ENCODE measurements around the gene ASB7. TPM values are rescaled to one million over a fixed set of nuclear protein-coding genes. Genes with fewer than 3 reads are reported as not detected.

Gene ASB7
- total and polyA plus RNA-seq, 7 donors, result 2.3 to 6.9 (median 5.4) TPM

DNA sequence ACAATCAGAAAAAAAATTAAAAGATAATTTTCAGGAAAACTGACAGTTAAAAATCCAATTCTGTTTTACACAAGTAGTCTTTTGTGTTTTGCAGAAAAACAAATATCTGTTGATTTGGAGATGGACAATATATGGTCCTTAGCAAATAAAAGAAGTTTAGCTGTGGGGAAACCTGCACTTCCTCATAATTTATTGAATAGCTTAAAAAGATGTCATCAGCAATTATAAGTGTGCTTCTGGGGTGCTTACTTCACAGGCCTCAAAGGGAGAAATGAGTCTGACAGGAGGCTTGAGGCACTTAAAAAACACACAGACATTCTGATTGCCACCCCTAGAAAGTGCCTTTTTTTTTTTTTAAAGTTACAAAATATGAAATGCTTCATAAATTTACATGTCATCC, 42.1 kb upstream of the ASB7 start:
- Histone ChIP-seq H3K36me3 (ENCODE audit: insufficient read depth in 1 of 2, low read depth in 1 of 2) (no peaks in the 10 kb centered on the region), H3K4me3 (no peak overlapping the region), H3K9me3 (no peaks in the 10 kb centered on the region), H3K4me1 (peaks cover 8% of the 10 kb centered on the region), H3K27me3 (ENCODE audit: insufficient read depth in 3 of 3, low read length in 2 of 3) (no peaks in the 10 kb centered on the region), H3K27ac (no peak overlapping the region)
- TF ChIP-seq, protein P1, sequence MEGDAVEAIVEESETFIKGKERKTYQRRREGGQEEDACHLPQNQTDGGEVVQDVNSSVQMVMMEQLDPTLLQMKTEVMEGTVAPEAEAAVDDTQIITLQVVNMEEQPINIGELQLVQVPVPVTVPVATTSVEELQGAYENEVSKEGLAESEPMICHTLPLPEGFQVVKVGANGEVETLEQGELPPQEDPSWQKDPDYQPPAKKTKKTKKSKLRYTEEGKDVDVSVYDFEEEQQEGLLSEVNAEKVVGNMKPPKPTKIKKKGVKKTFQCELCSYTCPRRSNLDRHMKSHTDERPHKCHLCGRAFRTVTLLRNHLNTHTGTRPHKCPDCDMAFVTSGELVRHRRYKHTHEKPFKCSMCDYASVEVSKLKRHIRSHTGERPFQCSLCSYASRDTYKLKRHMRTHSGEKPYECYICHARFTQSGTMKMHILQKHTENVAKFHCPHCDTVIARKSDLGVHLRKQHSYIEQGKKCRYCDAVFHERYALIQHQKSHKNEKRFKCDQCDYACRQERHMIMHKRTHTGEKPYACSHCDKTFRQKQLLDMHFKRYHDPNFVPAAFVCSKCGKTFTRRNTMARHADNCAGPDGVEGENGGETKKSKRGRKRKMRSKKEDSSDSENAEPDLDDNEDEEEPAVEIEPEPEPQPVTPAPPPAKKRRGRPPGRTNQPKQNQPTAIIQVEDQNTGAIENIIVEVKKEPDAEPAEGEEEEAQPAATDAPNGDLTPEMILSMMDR (IDR thresholded peaks at IDR 0.05), result no peak
- intact Hi-C loops (cut with DNase I), result loop anchor here (10.0 kb wide), 1 partner anchor 126 kb away; no protein-coding TSS in a partner anchor
- ATAC-seq (no peak), DNase-seq (no peak)

DNA sequence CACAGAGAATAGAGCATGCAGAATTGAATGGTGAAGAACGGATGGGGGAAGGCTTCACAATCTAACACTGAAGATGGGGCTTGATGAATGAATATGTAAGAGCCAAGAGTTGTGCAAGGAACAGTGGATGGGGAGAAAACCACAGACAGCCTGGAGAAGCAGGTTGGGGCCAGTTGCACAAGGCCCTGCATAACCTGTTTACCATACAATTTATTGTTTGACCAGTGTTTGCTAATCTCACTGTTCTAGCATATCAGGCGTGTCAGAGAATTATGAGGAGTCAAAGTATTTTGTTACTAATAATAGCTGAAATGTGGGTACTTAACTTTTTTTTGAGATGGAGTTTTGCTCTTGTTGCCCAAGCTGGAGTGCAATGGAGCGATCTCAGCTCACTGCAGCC, 36.8 kb upstream of the ASB7 start:
- WGBS, 3 donors, result 85 to 91% (median 86%) methylated on average over 3 of the region's 3 CpGs
- H3K36me3 ChIP-seq (ENCODE audit: insufficient read depth in 1 of 2, low read depth in 1 of 2), result peaks cover 0 to 10% of the 10 kb centered on the region in 2 donors
- no peaks in the 10 kb centered on the region for H3K9me3 ChIP-seq
- ATAC-seq (no peak), DNase-seq (no peak)
- H3K27ac ChIP-seq, result no peak overlapping the region
- no peaks in the 10 kb centered on the region for H3K27me3 ChIP-seq (ENCODE audit: insufficient read depth in 3 of 3, low read length in 2 of 3)
- no peak overlapping the region for H3K4me3 ChIP-seq
- TF ChIP-seq, protein P1 (IDR thresholded peaks at IDR 0.05), result no peak
- intact Hi-C loops (cut with DNase I), result loop anchor here (10.0 kb wide), 1 partner anchor 131 kb away; no protein-coding TSS in a partner anchor
- H3K4me1 ChIP-seq, result no peaks in the 10 kb centered on the region

DNA sequence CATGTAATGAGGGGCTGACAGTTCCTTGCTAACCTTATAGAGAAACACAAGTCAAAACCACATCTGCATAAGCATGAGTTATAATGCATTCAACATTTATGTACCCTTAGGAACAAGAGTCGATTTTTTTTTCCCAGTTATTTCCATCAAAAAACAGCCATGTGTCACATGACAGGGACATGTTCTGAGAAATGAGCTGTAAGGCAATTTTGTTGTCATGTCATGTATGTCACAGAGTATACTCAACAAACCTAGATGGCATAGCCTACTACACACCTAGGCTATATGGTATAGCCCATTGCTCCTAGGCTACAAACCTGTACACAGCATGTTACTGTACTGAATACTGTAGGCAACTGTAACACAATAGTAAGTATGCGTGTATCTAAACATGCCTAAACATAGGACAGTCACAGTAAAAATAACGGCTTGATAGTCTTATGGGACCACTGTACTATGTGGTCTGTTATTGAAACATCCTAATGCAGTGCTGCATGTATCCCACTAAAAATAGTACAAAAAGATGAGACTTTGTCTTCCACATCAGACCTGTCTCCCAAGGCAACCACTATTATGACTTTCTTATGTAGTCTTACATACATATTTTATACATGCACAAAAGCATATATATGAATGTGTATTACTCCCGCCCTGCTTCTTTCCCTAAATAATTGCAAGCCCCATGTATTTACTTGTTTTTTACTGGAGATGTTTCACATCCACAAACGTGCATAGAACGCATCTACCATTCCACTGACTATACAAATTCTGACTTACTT, 35.4 kb upstream of the ASB7 start:
- Histone ChIP-seq H3K36me3 (ENCODE audit: insufficient read depth in 1 of 2, low read depth in 1 of 2) (peaks cover 0 to 22% of the 10 kb centered on the region in 2 donors), H3K27me3 (ENCODE audit: insufficient read depth in 3 of 3, low read length in 2 of 3) (no peaks in the 10 kb centered on the region), H3K4me3 (no peak overlapping the region), H3K4me1 (peaks cover 5% of the 10 kb centered on the region), H3K27ac (no peak overlapping the region), H3K9me3 (no peaks in the 10 kb centered on the region)
- ATAC-seq, result no peak
- WGBS, 3 donors, result 93 to 95% (median 94%) methylated on average over 6 of the region's 6 CpGs
- TF ChIP-seq, protein P1 (IDR thresholded peaks at IDR 0.05), result no peak
- intact Hi-C loops (cut with DNase I), result loop anchor here (10.0 kb wide), 1 partner anchor 132 kb away; no protein-coding TSS in a partner anchor
- no peak for DNase-seq

DNA sequence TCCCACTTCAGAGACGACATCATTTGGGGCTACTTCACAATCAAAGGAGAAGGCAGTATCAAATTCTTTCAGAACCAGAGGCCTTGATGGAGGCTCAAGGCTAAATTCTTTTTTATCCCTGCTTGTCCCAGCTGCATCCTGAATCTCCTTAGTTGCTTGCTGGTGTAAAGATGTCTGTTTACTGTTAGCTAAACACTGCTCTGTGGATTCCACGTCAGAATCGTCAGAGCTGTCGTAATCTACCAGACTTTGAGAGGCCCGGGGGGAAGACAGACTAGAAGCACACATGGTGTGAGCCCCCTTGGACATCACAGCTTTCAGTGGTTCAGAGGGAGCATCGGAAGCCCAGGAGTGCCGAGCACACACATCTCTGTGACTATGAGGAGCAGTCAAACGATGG, 33.0 kb upstream of the ASB7 start:
- TF ChIP-seq, protein P1 (IDR thresholded peaks at IDR 0.05), result no peak
- no peak overlapping the region for H3K4me3 ChIP-seq
- H3K36me3 ChIP-seq (ENCODE audit: insufficient read depth in 1 of 2, low read depth in 1 of 2), result peaks cover 0 to 38% of the 10 kb centered on the region in 2 donors
- intact Hi-C loops (cut with DNase I), result loop anchor here (10.0 kb wide), 1 partner anchor 135 kb away; no protein-coding TSS in a partner anchor
- ATAC-seq (no peak), DNase-seq (no peak)
- WGBS, 3 donors, result 76 to 83% (median 79%) methylated on average over 8 of the region's 8 CpGs
- H3K27me3 ChIP-seq (ENCODE audit: insufficient read depth in 3 of 3, low read length in 2 of 3), result no peaks in the 10 kb centered on the region
- H3K27ac ChIP-seq, result no peak overlapping the region
- H3K4me1 ChIP-seq, result peaks cover 10% of the 10 kb centered on the region
- no peaks in the 10 kb centered on the region for H3K9me3 ChIP-seq
